H1 (cell line): ENCODE measurements around the gene TRPV4. TPM values are rescaled to one million over a fixed set of nuclear protein-coding genes. Genes with fewer than 3 reads are reported as not detected.

Experiments used
- CTCF ChIA-PET: fragments of 300-600 bp; sonication (Branson Sonifier 250); formaldehyde crosslinking; loops from one replicate; lab custom pipeline; 2021; ENCODE audit not compliant: partially characterized antibody; lab: Charles Lee
- POLR2A ChIA-PET: fragments of 300-600 bp; sonication (Branson Sonifier 250); formaldehyde crosslinking; loops from one replicate; lab custom pipeline; 2021; ENCODE audit warnings: inconsistent platforms; ENCODE audit not compliant: partially characterized antibody; lab: Charles Lee
- DNase-seq, 2 experiments: peaks; one replicate each; pipeline versions ENCODE4 v3.0.0 to v3.0.0-alpha.2; 2010 to 2022; ENCODE audit warnings: low spot score in 2 of 2, low read depth in 1 of 2, mixed read lengths in 1 of 2
- FAIRE-seq: peaks from 2 replicates; lab custom pipeline; 2011; peaks lifted over from hg19 to GRCh38; lab: Jason Lieb, UNC
- H2AFZ ChIP-seq: 2 replicates; pipeline ENCODE4 v1.8.1; 2012; ENCODE audit warnings: low read length, inconsistent platforms
- H2AK5ac ChIP-seq: 2 replicates; pipeline ENCODE4 v1.6.1; 2013; ENCODE audit warnings: low read depth, low read length
- H2BK120ac ChIP-seq: replicated peaks from 2 replicates; pipeline ENCODE3; 2013; ENCODE audit warnings: low read depth, low read length, inconsistent platforms
- H2BK12ac ChIP-seq: 2 replicates; pipeline ENCODE4 v1.6.1; 2013; ENCODE audit warnings: low read depth, low read length
- H2BK15ac ChIP-seq: 2 replicates; pipeline ENCODE4 v1.6.1; 2013; ENCODE audit warnings: low read length
- H2BK20ac ChIP-seq: 2 replicates; pipeline ENCODE4 v1.6.1; 2013; ENCODE audit warnings: low read length
- H2BK5ac ChIP-seq: 2 replicates; pipeline ENCODE4 v1.6.1; 2013; ENCODE audit warnings: low read depth, low read length
- H3K14ac ChIP-seq: 2 replicates; pipeline ENCODE4 v1.6.1; 2013; ENCODE audit warnings: inconsistent platforms; ENCODE audit not compliant: insufficient read length
- H3K18ac ChIP-seq: 2 replicates; pipeline ENCODE4 v1.6.1; 2013; ENCODE audit warnings: low read length; ENCODE audit errors: extremely low read depth
- H3K23ac ChIP-seq: 2 replicates; pipeline ENCODE4 v1.6.1; 2013; ENCODE audit warnings: inconsistent platforms; ENCODE audit not compliant: insufficient read length
- H3K23me2 ChIP-seq: 2 replicates; pipeline ENCODE4 v1.6.1; 2013; ENCODE audit warnings: low read depth, low read length
- H3K27ac ChIP-seq: 2 replicates; pipeline ENCODE4 v1.6.1; 2011; ENCODE audit warnings: low read depth, low read length, inconsistent platforms
- H3K27me3 ChIP-seq, 4 experiments: replicated peaks in 1 of 4; 1 replicate in 1 of 4; 2 replicates in 3 of 4; pipeline versions ENCODE4 v1.6.1 to v1.8.1; 2011 to 2013; ENCODE audit warnings: low read length in 3 of 4, mild to moderate bottlenecking in 3 of 4, inconsistent platforms in 2 of 4, mixed read lengths in 2 of 4, moderate library complexity in 1 of 4; ENCODE audit not compliant: control insufficient read depth in 3 of 4, insufficient read depth in 3 of 4; ENCODE audit errors: extremely low read depth in 1 of 4
- H3K36me3 ChIP-seq, 4 experiments: 2 replicates each; pipeline versions ENCODE4 v1.6.1 to v1.8.1; 2011 to 2013; ENCODE audit warnings: mild to moderate bottlenecking in 4 of 4, low read length in 3 of 4, moderate library complexity in 2 of 4, control low read depth in 1 of 4, inconsistent platforms in 1 of 4; ENCODE audit not compliant: insufficient read depth in 4 of 4, control insufficient read depth in 2 of 4
- H3K4ac ChIP-seq: replicated peaks from 2 replicates; pipeline ENCODE3; 2013; ENCODE audit warnings: low read length, low read depth, mixed read lengths, inconsistent platforms; ENCODE audit not compliant: insufficient read length
- H3K4me1 ChIP-seq, 4 experiments: replicated peaks in 1 of 4; 1 replicate in 1 of 4; 2 replicates in 3 of 4; pipeline versions ENCODE4 v1.6.1 to v1.8.1; 2011 to 2013; ENCODE audit warnings: low read length in 3 of 4, inconsistent platforms in 2 of 4, mixed read lengths in 1 of 4; ENCODE audit not compliant: insufficient read depth in 4 of 4, control insufficient read depth in 3 of 4
- H3K4me2 ChIP-seq, 2 experiments: 2 replicates each; pipeline versions ENCODE4 v1.6.1 to v1.8.1; 2011 to 2013; ENCODE audit warnings: low read depth in 2 of 2, low read length in 2 of 2, control low read depth in 1 of 2, inconsistent platforms in 1 of 2, mild to moderate bottlenecking in 1 of 2; ENCODE audit not compliant: insufficient read depth in 1 of 2
- H3K4me3 ChIP-seq, 4 experiments: fragments of 200-600, 300-600 bp in 1 of 4; sonication (generic), shearing (Covaris generic), sonication (Bioruptor Twin) in 1 of 4; 2 replicates each; pipeline versions ENCODE4 v1.5.1 to v1.8.1; 2011 to 2016; ENCODE audit warnings: low read length in 4 of 4, low read depth in 3 of 4, control low read depth in 2 of 4, inconsistent platforms in 2 of 4, mild to moderate bottlenecking in 2 of 4, mixed read lengths in 1 of 4, moderate library complexity in 1 of 4; ENCODE audit not compliant: insufficient read depth in 2 of 4; ENCODE audit errors: extremely low read depth in 1 of 4
- H3K56ac ChIP-seq: replicated peaks from 2 replicates; pipeline ENCODE3; 2013; ENCODE audit warnings: low read depth, mild to moderate bottlenecking, mixed read lengths, low read length, inconsistent platforms; ENCODE audit not compliant: insufficient read length
- H3K79me1 ChIP-seq: 2 replicates; pipeline ENCODE4 v1.6.1; 2013; ENCODE audit warnings: low read depth, low read length, control low read depth
- H3K79me2 ChIP-seq, 2 experiments: 2 replicates each; pipeline versions ENCODE4 v1.6.1 to v1.8.1; 2012 to 2013; ENCODE audit warnings: low read length in 2 of 2, mild to moderate bottlenecking in 2 of 2, inconsistent platforms in 1 of 2; ENCODE audit not compliant: insufficient read depth in 2 of 2, control insufficient read depth in 1 of 2
- H3K9ac ChIP-seq, 4 experiments: replicated peaks in 1 of 4; 1 replicate in 1 of 4; 2 replicates in 3 of 4; pipeline versions ENCODE4 v1.6.1 to v1.8.1; 2011 to 2013; ENCODE audit warnings: low read depth in 3 of 4, low read length in 3 of 4, control low read depth in 2 of 4, mild to moderate bottlenecking in 2 of 4, moderate library complexity in 2 of 4, inconsistent platforms in 1 of 4; ENCODE audit errors: extremely low read depth in 1 of 4
- H3K9me3 ChIP-seq, 2 experiments: 2 replicates each; pipeline versions ENCODE4 v1.6.1 to v1.8.1; 2012 to 2013; ENCODE audit warnings: mild to moderate bottlenecking in 2 of 2, moderate library complexity in 2 of 2, control low read depth in 1 of 2, inconsistent platforms in 1 of 2, low read depth in 1 of 2, low read length in 1 of 2, mixed read lengths in 1 of 2; ENCODE audit not compliant: insufficient read depth in 2 of 2
- H4K20me1 ChIP-seq, 2 experiments: replicated peaks in 1 of 2; 2 replicates each; pipeline versions ENCODE3 to v1.8.1; 2011 to 2013; ENCODE audit warnings: inconsistent platforms in 2 of 2, low read length in 2 of 2, mild to moderate bottlenecking in 1 of 2; ENCODE audit not compliant: insufficient read depth in 2 of 2, control insufficient read depth in 1 of 2
- H4K5ac ChIP-seq: 2 replicates; pipeline ENCODE4 v1.6.1; 2013; ENCODE audit warnings: low read length, low read depth, mixed read lengths, inconsistent platforms; ENCODE audit not compliant: insufficient read length
- H4K8ac ChIP-seq: 2 replicates; pipeline ENCODE4 v1.8.0; 2013; ENCODE audit warnings: mild to moderate bottlenecking, moderate library complexity, low read length, inconsistent platforms; ENCODE audit not compliant: insufficient read depth; ENCODE audit errors: extremely low read depth
- H4K91ac ChIP-seq: replicated peaks from 2 replicates; pipeline ENCODE3; 2013; ENCODE audit warnings: low read length, mixed read lengths, inconsistent platforms; ENCODE audit not compliant: insufficient read length
- ATF2 ChIP-seq: IDR thresholded peaks from 2 replicates; pipeline ENCODE4 v1.6.1; 2012; ENCODE audit warnings: low read length, inconsistent platforms
- CHD1 ChIP-seq: IDR thresholded peaks from 2 replicates; pipeline ENCODE4 v1.6.1; 2012; ENCODE audit warnings: low read depth, low read length, improper control_type of control experiment
- CTBP2 ChIP-seq: IDR thresholded peaks from 2 replicates; pipeline ENCODE4 v1.7.0; 2011; ENCODE audit warnings: borderline replicate concordance, mild to moderate bottlenecking, moderate library complexity, mixed read lengths, low read length; ENCODE audit not compliant: insufficient read depth, insufficient read length
- FOSL1 ChIP-seq: IDR thresholded peaks from 2 replicates; pipeline ENCODE4 v1.6.1; 2011; ENCODE audit warnings: mild to moderate bottlenecking, low read depth, low read length, moderate library complexity; ENCODE audit not compliant: insufficient read depth
- GABPA ChIP-seq: IDR thresholded peaks from 2 replicates; pipeline ENCODE4 v1.6.1; 2011; ENCODE audit warnings: mild to moderate bottlenecking, low read length, moderate library complexity, borderline replicate concordance; ENCODE audit not compliant: insufficient read depth
- KDM5A ChIP-seq: fragments of 200-600 bp; IDR thresholded peaks from 2 replicates; pipeline ENCODE4 v1.7.1; 2012; ENCODE audit warnings: mild to moderate bottlenecking, low read length, inconsistent platforms, mixed read lengths
- NRF1 ChIP-seq: IDR thresholded peaks from 2 replicates; pipeline ENCODE4 v1.6.1; 2011; ENCODE audit warnings: mild to moderate bottlenecking, low read depth, low read length, improper control_type of control experiment
- RXRA ChIP-seq: IDR thresholded peaks from 2 replicates; pipeline ENCODE4 v1.6.1; 2011; ENCODE audit warnings: low read depth, mild to moderate bottlenecking, low read length, moderate library complexity; ENCODE audit not compliant: insufficient read depth
- SAP30 ChIP-seq: fragments of 300-600 bp; sonication (generic); IDR thresholded peaks from 2 replicates; pipeline ENCODE4 v1.7.1; 2012; ENCODE audit warnings: low read length, moderate library complexity, mild to moderate bottlenecking, inconsistent platforms; ENCODE audit not compliant: insufficient read depth, insufficient replicate concordance
- TCF12 ChIP-seq: IDR thresholded peaks from 2 replicates; pipeline ENCODE4 v1.6.1; 2011; ENCODE audit warnings: low read depth, mild to moderate bottlenecking, low read length
- YY1 ChIP-seq: IDR thresholded peaks from 2 replicates; pipeline ENCODE4 v1.6.1; 2011; ENCODE audit warnings: low read depth, mild to moderate bottlenecking, low read length
- WGBS, 2 experiments: shearing (Covaris generic) in 1 of 2; methylation state at CpG; one replicate each; pipeline versions ENCODE4 v1.1.6 to v1.1.7; 2013 to 2015; ENCODE audit warnings: low lambda C conversion rate in 2 of 2, mixed read lengths in 2 of 2, inconsistent platforms in 1 of 2, low coverage in 1 of 2, missing lambda C conversion rate in 1 of 2; ENCODE audit not compliant: insufficient replicate concordance in 2 of 2, insufficient coverage in 1 of 2, insufficient read length in 1 of 2; ENCODE audit errors: extremely low coverage in 1 of 2, missing lambda C conversion rate in 1 of 2; 5-methylcytosine and 5-hydroxymethylcytosine counted together
- polyA plus RNA-seq, 7 experiments: library from polyadenylated mRNA; depleted of rRNA in 3 of 7; stranded (reverse) in 5 of 7; unstranded in 2 of 7; fragments of >200 nt in 5 of 7; fragments of 200-250 nt in 2 of 7; gene quantifications; 1 replicate in 5 of 7; 2 replicates in 1 of 7; 4 replicates in 1 of 7; pipeline versions ENCODE4 v1.2.1 to v1.2.3, GENCODE V29; 2011 to 2013; ENCODE audit warnings: missing spikeins in 2 of 7, mixed read lengths in 2 of 7
- total RNA-seq: library from RNA; stranded (reverse); fragmentation: NEBNext Ultra II Directional; extraction: Animal tissue kit (Norgen Biotek cat#: 25700); gene quantifications from 2 replicates; pipeline ENCODE4 v1.2.1, GENCODE V29; 2021

TRPV4 gene
- total and polyA plus RNA-seq, 2 of the 8 experiments (the other 6 are each of a cell fraction or from before 2014, with no cell fraction given): 2.1 to 6.2 TPM

- no peak overlapping the region for H3K18ac ChIP-seq
- no peak overlapping the region for H3K4me3 ChIP-seq
- no peak overlapping the region for H2BK15ac ChIP-seq
- H3K56ac ChIP-seq: no peak overlapping the region
- no peak overlapping the region for H2AK5ac ChIP-seq
- no peak for FAIRE-seq
- H3K23ac ChIP-seq: no peak overlapping the region
- DNase-seq: peak in 1 of 2 experiments; percentile 42
- no peak overlapping the region for H2AFZ ChIP-seq
- no peak overlapping the region for H2BK120ac ChIP-seq
- H3K27ac ChIP-seq: no peak overlapping the region
- no peaks in the 10 kb centered on the region for H3K9me3 ChIP-seq
- H2BK20ac ChIP-seq: no peak overlapping the region
- H4K5ac ChIP-seq: no peak overlapping the region
- H3K79me1 ChIP-seq: no peaks in the 10 kb centered on the region
- no peaks in the 10 kb centered on the region for H3K23me2 ChIP-seq
- H3K4ac ChIP-seq: no peak overlapping the region
- peaks cover 0 to 11% (median 2%) of the 10 kb centered on the region in 4 experiments; a peak in 4 of 7 replicates for H3K4me1 ChIP-seq
- WGBS, 2 experiments: 80% methylated on average over 13 of the region's 16 CpGs; no CpG with 5 or more reads in 1 of the 2 experiments
- no peak overlapping the region for H3K14ac ChIP-seq
- no peak overlapping the region; the same call in 1 of the 2 replicates for H2BK12ac ChIP-seq
- POLR2A ChIA-PET: no interaction called here
- no peaks in the 10 kb centered on the region for H3K36me3 ChIP-seq
- no peak overlapping the region for H4K91ac ChIP-seq
- H4K8ac ChIP-seq: no peak overlapping the region
- H3K27me3 ChIP-seq: no peaks in the 10 kb centered on the region
- H2BK5ac ChIP-seq: no peak overlapping the region
- no peaks in the 10 kb centered on the region for H4K20me1 ChIP-seq
- no peak overlapping the region for H3K4me2 ChIP-seq
- no peak overlapping the region for H3K9ac ChIP-seq
- CTCF ChIA-PET: interaction anchor here (0.6 to 11.2 kb wide), 10 partner anchors 8 to 247 kb away, joined by 3 to 163 read pairs (median 5); partner anchors contain the start of gene MVK
- H3K79me2 ChIP-seq: no peaks in the 10 kb centered on the region
- no peak for TF ChIP-seq YY1
- no peak for TF ChIP-seq RXRA
- TF ChIP-seq GABPA: no peak
- no peak for TF ChIP-seq SAP30
- no peak for TF ChIP-seq FOSL1
- no peak for TF ChIP-seq ATF2
- TF ChIP-seq CHD1: no peak
- TF ChIP-seq TCF12: no peak
- TF ChIP-seq KDM5A: no peak
- no peak for TF ChIP-seq NRF1
- no peak for TF ChIP-seq CTBP2
These were observed 62.9 kb downstream of the TRPV4 start for GRCh38 chr12:109770104-109770860.
